EL (cell line): ENCODE data around the gene TSPAN32.
"Not testable (repeated sequence)": the region's sequence is repeated elsewhere in the genome, so short reads cannot be mapped to it uniquely, and the experiment has no call there.

Source experiments
- DNase-seq: peaks from one replicate; pipeline ENCODE4 v3.0.0-alpha.2; 2016

The TSPAN32 gene

DNA sequence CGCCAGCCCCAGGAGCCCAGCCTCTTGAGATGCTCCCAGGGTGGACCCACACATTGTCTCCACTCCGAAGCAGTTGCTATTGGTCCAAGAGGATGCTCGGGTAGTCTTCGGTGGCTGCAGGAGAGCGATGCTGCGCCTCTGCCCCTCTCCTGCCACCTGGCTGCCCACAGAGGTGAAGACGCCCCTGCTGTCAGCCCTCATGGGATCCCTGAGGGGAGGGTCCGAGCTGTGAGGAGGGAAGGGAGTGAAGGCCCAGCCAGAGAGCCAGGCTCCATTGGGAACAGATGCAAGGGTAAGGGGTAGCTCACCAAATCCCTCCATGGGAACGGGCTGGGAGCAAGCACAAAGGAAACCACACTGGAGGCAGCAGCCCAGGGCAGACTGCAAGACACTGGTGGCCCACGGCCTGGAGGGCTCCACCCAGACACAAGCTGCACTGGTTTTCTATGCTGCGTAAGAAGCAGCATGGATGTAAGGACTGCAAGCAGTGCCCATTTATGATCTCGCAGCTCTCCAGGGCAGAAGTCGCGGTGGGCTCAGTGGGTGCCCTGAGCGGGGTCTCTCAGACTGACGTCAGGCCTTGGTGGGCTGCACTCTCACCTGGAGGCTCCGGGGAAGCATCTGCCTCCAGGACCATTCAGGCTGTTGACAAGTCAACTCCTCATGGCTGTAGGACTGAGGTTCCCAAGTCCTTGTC lies 15.7 kb downstream of the TSPAN32 start:
- no peak for DNase-seq

DNA sequence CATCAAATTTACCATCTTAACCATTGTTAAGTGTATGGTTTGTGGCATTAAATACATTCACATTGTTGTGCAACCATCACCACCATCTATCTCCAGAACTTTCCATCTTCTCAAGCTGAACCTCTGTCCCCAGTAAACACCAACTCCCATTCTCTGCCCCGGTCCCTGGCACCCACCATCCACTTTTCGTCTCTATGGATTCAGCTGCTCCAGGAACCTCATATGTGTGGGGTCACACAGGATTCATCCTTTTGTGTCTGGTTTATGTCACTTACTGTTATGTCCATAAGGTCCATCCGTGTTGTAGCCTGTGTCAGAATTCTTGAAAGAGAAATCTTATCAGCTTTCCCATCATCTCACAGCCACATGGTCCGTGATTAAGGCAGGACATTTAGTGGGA lies 16.3 kb downstream of the TSPAN32 start:
- no peak for DNase-seq

DNA sequence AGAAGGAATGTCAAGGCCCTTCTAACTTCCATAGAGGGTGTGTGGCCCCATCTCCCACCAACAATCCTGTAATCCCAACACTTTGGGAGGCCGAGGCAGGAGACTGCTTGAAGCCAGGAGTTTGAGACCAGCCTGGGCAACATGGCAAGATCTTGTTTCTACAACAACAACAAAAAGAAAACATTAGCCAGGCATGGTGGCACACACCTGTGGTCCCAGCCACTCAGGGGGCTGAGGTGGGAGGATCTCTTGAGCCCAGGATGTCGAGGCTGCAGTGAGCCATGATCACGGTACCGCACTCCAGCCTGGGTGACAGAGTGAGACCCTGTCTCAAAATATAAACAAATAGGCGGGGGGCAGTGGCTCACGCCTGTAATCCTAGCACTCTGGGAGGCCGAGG lies 16.9 kb downstream of the TSPAN32 start:
- no peak for DNase-seq

DNA sequence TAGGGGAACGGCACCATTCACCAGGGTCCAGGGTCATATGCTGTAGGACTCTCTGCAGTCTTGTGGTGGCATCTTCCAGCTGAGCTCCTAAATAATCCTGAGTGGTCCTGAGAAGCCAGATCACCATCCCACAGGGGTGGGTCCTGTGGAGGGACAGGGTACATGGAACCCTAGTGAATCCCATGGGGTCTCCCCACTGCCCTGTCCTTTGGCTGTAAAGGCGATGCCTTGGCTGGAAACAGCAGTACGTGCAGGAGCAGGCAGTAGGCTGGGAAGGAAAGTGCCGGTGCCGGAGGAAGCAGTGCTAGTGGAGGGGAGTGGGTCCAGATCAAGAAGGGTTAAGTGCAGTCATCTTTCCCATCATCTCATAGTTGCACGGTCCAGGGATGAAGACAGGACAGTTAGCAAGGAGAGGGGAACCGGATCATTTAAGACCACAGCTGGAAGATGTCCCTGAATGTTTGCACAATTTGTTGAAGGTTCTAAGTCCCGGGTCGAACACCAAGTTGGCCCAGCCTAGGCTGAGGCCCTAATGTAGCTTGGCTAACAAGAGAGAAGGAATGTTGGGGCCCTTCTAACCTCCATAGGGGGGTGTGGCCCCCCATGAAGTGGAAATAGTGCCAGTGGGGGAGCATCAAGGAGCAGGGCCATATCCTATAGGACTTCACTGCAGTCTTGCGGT lies 18.1 kb downstream of the TSPAN32 start:
- DNase-seq = no peak

DNA sequence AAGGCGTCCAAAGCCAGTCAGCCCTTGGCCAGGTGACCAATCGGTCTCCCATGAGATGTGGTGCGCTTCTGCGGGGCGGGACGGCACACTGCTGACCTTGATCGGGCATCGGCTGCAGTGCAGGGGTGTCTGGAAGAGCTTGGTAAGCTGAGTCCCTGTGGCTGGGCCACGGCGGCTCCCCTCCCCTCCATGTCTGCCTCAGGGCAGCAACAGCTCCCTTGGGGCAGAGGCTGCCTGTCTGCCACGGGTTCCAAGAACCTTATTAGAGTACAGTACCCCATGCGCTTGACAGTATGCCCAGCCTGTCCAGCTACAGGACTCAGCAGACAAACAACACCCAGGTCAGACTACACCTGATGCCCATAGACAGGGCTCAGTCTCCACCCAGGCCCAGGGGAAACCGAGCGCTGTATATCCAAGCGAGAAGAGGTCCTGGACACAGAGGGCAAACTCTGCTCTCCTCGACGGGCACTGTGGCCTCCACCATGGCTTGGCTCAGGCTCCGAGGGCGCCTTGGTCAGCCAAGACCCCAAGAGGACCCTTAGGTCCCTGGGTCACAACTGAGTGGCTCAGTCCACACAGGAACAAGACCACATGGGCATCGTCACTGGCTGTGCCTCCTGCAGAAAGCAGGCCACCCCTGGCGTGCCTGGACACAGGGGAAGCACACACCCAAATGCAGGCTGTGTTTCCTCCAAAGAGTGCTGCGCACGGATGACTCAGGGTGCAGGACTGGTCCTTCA lies 18.9 kb downstream of the TSPAN32 start:
- no peak for DNase-seq

DNA sequence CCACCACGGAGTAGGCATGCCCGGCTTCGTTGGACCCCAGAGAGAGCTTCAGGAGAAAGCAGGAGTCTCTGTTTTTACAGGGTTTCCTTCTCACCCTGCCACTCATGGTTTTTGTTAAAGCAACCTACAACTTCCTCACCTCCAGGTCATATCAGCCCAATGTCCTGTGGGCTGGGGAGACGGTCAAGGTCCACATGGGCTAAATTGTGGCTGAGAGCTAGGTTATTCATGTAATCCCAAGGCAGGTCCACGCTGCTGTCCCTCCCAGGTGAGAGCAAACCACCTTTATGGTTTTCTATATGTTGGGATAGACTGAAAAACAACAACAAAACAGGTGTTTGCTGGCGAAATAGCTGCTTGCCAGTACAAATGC lies 19.5 kb downstream of the TSPAN32 start:
- no peak for DNase-seq

DNA sequence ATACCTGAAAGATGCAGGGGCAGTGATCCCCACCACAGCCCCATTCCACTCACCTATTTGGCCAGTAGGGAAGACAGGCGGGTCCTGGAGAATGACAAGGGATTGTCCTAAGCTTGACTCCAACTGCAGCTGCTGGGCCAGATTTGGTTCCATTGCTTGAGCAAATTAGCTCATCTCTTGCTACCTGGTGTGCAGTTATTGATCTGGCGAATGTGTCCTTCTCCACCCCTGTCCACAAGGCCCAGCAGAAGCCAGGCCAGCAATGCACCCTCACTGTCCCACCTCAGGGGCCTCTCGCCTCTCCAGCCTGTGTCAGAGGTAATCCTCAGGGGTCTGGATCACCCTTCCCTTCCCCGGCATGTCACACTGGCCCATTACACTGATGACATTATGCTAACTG lies 23.3 kb downstream of the TSPAN32 start:
- no peak for DNase-seq

DNA sequence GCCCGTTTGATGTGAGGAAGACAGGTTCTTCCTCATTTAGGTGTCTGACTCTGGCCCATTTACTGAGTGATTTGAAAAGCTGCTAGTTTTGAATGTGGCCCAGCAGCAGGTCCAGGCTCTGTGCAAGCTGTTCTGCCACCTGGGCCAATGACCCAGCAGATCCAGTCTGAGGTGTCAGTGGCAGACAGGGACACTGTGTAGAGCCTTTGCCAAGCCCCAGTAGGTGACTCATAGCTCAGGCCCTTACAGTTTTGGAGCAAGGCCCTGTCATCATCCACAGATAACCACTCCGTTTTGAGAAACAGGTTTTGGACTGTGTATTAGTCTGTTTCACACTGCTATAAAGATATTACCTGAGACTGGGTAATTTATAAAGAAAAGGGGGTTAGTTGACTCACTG lies 23.9 kb downstream of the TSPAN32 start:
- DNase-seq = peak; percentile 23

DNA sequence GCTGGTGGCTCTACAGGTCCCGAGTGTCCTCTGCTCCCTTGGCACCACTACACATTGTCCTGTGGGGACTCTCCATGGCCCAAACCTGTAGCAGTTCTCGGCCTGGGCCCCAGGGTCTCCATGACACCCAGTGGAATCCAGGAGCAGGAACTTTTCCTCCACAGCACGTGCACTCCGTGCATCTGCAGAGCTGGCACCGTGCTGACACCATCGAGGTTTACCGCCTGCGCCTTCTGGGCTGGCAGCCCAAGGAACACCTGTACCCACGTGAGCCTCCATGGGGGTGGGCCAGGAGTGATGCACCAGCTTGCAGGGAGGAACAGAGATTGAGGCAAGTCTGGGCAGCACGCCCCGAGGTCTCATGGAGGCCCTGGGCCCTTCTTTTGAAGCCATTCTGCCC lies 25.2 kb downstream of the TSPAN32 start:
- no peak for DNase-seq

DNA sequence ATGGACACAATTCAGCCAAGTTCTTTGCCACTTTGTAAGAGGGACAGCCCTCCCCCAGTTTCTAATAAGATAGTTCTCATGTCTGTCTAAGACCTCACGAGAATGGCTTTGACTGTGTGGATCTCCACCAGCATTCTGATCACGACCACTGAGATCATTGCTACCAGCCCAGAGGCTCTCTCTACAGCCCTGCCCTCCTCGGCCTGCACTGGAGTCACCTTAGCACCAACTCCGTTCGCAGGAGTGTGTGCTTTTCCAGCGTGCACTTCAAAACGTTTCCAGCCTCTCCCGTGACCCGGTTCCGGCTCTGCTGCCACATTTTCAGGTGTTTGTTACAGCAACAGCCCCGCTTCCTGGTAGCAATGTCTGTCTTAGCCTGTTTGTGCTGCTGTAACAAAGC lies 26.2 kb downstream of the TSPAN32 start:
- no peak for DNase-seq

DNA sequence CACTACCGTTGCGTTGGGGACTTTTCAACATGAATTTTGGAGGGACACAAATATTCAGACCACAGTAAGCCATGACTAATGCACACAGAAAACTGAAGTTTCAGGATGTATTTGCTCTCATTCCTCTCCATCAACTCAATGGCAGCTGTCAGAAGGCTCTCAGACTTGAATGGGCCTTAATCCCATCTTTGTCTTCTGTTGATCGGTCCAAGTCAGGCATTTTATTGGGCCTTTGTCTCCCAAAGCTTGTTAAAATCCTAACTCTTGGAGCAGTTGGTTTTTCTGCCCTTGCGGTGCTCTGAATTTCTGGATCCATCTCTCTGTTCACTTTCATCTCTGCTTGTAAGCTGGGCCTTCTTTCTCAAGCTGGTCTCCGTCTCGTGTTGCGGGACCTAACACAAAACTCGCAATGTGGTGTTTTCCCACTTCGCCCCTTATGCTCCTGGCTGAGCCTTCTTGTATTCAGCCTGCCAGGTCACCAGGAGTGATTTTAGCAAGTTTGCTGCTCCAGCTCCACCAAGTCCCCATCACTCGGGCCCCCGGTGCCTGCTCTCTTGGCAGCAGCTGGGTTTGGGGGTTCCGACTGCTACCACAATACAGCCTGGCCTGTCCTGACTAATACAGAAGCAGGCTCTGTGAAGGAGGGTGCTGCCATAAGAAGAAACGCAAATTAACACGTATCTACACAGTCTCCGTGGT lies 27.0 kb downstream of the TSPAN32 start:
- DNase-seq = no peak

DNA sequence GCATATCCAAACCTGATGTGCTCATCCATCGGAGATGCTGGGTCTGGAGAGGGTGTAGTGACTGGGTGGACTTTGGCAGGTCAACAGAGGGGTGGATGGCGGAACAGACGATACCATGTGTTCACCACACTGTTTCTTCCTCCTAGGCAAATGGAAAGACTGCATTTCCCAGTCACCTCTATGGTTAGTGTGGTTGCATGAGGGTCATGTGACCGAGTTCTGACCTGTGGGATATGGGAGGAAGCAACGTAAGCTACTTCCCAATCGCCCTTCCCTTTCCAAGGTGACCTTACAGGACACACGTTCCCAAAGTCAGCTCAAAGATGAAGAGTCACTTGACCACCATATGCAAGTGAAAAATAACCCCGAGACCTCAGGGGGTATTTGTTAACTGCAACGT lies 27.7 kb downstream of the TSPAN32 start:
- no peak for DNase-seq

DNA sequence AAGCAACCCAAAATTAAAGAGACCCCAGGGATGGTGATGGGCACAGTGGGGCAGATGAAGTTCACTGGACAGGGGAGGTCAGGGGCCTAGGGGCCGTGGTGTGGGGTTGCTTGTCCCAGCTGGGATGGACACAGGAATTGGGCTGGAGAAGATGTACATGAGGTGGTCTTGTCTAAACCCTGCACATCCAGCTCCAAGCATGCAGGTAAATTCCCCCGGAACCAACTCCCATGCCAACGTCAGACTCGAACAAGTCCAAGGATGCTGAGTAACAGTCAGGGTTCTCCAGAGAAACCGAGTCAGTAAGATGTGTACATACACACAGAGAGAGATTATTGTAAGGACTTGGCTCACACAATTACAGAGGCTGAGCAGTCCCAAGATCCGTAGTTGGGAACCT lies 28.9 kb downstream of the TSPAN32 start:
- DNase-seq = no peak

DNA sequence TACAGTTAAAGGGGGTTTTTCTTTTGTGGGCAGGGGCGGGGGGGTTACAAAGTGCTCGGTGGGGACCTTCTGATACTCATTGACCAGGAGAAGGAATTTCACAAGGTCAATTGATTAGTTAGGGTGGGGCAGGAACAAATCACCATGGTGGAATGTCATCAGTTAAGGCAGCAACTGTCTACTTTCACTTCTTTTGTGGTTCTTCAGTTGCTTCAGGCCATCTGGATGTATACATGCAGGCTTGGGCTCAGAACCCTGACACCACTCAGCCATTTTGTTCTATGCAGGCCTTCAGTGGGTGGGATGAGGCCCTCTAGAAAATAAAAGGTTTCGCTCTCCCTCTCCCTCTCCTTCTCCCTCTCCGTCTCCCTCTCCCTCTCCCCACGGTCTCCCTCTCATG lies 29.6 kb downstream of the TSPAN32 start:
- DNase-seq = no peak

DNA sequence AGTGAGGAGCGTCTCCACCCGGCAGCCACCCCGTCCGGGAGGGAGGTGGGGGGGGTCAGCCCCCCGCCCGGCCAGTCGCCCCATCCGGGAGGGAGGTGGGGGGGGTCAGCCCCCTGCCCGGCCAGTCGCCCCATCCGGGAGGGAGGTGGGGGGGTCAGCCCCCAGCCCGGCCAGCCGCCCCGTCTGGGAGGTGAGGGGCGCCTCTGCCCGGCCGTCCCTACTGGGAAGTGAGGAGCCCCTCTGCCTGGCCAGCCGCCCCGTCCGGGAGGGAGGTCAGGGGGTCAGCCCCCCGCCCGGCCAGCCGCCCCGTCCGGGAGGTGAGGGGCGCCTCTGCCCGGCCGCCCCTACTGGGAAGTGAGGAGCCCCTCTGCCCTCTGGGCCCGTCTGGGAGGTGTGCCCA lies 30.8 kb downstream of the TSPAN32 start:
- not testable (repeated sequence) for DNase-seq

DNA sequence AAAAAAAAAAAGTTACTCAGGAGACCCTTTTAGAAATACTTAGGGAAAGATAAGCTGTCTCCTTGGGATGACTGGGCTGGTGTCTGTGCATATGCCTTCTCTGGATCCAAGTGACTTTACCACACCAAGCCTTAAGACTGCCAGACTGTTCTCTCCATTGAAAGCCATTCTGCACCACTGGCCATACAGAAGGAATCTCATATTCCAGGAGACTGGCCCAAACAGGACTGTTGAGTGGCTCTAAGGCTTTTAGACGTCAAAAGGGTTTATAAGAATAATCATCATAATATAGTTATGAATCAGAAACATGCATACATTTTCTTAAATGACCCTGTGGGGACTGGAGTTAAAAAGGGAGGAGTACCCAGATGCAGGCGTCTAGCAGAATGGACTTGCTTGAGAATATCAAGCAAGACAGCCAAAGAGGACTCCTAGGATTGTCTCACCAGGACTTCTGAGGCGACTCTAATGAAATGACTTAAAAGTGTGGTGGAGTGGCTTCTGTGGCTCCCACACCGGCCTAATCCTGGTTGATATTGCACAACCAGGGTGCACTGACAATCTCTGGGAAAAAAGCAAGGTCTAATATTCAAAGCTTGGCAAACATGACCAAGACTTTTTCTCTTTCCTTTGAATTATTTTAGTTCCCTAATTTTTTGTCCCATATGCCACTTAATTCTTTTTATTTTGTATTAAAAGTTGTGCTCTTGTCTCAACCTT lies 31.8 kb downstream of the TSPAN32 start:
- DNase-seq = not testable (repeated sequence)

DNA sequence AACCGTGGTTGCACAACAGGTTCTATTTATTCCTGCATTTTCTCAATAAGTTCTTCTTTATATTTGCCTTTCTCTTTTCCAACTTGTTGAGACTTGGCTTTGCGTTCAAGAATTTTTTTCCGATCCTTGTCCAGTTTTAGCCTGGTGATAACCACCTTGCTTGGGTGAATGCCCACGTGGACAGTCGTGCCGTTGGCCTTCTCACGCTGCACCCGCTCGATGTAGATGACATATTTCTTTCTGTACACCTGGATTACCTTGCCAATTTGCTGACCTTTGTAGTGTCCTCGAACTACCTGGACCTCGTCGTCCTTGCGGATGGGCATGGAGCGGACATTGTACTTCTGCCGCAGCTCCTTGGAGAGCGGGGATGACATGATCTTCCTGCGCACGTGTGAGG lies 33.5 kb downstream of the TSPAN32 start:
- DNase-seq = not testable (repeated sequence)

DNA sequence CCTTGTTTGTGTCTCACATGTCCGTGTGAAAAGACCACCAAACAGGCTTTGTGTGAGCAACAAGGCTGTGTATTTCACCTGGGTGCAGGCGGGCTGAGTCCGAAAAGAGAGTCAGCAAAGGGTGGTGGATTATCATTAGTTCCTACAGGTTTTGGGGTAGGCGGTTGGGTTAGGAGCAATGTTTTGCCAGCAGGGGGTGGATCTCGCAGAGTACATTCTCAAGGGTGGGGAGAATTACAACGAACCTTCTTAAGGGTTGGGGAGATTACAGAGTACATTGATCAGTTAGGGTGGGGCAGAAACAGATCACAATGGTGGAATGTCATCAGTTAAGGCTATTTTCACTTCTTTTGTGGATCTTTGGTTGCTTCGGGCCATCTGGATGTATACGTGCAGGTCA lies 36.9 kb downstream of the TSPAN32 start:
- DNase-seq = not testable (repeated sequence)

DNA sequence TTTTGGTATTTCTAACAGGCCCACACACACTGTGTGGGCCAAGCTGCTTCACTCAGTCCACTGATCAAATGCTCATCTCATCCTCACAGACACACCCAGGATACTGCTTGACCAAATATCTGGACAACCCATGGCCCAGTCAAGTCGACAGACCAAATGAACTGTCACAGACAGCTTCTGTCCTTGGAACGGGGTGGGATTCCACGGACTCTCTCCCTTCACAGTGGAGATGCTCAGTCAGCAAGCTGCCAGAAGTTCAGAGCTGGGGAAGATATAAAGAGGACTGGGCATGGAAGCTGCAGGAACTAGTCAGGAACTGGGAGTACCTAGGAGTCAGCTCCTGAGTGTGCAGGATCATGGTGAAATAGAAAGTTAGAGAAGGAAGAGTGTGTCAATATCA lies 40.7 kb downstream of the TSPAN32 start:
- no peak for DNase-seq

DNA sequence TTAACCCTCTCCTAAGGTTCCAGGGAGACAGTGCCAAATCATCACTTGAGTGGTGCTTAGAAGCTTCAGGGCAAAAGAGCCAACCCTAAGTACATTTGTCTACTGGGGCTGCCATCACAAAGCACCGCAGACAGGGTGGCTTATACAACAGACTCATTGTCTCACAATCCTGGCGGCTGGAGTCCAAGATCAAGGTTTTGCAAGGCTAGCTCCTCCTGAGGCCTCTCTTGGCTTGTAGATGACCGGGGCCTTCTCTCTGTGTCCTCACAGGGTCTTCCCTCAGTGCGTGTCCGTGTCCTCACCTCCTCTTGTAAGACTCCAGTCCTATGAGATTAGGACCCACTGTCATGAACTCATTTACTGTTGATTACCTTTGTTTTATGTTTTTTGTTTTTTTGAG lies 41.2 kb downstream of the TSPAN32 start:
- DNase-seq = no peak

DNA sequence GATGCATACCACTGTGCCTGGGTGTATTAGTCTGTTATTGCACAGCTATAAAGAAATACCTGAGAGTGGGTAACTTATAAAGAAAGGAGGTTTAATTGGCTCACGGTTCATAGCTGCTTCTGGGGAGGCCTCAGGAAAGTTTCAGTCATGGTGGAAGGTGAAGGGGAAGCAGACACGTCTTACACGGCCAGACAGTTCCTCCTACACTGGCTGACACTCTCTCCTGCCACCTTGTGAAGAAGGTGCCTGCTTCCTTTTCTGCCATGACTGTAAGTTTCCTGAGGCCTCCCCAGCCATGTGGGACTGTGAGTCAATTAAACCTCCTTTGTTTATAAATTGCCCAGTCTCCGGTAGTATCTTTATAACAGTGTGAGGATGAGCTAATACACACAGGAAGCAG lies 41.7 kb downstream of the TSPAN32 start:
- DNase-seq = no peak

DNA sequence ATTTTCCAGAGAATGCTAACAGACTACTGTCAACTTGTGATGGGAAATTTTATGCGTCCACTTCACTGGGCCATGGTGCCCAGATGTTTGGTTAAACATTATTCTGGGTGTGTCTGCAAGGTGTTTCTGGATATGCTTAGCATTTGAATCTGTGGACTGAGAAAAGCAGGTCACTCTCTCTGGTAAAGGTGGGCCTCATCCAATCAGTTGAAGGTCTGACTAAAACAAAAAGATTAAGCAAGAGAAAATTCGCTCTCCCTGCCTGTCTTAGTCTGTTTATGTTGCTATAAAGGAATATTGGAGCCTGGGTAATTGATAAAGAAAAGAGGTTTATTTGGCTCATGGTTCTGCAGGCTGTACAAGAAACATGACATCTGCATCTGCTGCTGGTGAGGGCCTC lies 43.2 kb downstream of the TSPAN32 start:
- no peak for DNase-seq

DNA sequence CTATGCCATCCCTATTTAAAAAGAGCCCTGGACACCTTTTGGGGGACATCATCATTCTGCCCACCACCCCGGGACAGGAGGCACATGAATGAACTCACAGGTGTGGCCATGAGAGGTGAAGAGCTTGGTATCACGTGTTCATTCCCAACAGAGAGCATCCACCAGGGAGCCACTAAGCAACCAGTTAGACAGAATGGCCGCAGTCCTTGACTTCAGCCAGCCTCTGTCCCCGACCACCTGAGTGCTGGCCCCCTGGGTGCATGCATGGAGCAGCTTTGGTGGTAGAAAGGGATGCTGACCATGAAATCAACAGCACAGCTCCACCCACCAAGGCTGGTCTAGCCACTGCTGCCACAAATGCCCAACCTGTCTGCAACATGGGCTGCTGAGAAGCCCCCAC lies 44.2 kb downstream of the TSPAN32 start:
- no peak for DNase-seq
